AG09309 (cell line): ENCODE results near the gene TMCC2.
"Not testable (repeated sequence)": the region's sequence is repeated elsewhere in the genome, so short reads cannot be mapped to it uniquely, and the experiment has no call there.

Source experiments
- DNase-seq: peaks from one replicate; pipeline ENCODE4 v3.0.0-alpha.2; 2010; ENCODE audit warnings: low read depth
- H3K4me3 ChIP-seq: 2 replicates; pipeline ENCODE4 v1.5.1; 2011; ENCODE audit warnings: mild to moderate bottlenecking, low read depth, low read length, moderate library complexity; ENCODE audit not compliant: control insufficient read depth
- TF ChIP-seq, protein P1 (sequence below): IDR thresholded peaks from 2 replicates; pipeline ENCODE4 v1.5.1; 2011; ENCODE audit warnings: mild to moderate bottlenecking, low read depth, low read length, inconsistent platforms; ENCODE audit not compliant: insufficient read depth, control insufficient read depth; ENCODE audit errors: missing control alignments

TMCC2 gene

DNA sequence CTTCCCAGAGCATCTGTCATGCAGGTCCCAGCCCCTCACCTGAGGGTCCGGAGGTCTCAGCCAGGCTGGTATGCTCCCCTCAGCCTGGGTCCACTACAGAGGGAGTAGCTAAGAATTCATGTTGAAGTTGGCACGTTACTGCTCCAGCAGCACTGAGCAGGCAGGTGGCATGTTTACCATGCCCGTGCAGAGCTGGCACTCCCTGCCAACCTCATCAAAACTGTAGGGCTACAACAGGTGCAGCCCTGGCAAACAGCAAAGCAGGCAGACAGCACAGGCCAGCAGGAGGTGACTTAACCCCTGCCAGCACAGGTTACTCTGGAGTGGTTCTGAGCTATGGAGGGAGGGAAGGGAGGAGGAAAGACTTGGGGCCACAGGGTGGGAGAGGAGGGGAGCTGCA lies 47.4 kb downstream of the TMCC2 start:
- H3K4me3 ChIP-seq = no peak overlapping the region
- TF ChIP-seq, protein P1, sequence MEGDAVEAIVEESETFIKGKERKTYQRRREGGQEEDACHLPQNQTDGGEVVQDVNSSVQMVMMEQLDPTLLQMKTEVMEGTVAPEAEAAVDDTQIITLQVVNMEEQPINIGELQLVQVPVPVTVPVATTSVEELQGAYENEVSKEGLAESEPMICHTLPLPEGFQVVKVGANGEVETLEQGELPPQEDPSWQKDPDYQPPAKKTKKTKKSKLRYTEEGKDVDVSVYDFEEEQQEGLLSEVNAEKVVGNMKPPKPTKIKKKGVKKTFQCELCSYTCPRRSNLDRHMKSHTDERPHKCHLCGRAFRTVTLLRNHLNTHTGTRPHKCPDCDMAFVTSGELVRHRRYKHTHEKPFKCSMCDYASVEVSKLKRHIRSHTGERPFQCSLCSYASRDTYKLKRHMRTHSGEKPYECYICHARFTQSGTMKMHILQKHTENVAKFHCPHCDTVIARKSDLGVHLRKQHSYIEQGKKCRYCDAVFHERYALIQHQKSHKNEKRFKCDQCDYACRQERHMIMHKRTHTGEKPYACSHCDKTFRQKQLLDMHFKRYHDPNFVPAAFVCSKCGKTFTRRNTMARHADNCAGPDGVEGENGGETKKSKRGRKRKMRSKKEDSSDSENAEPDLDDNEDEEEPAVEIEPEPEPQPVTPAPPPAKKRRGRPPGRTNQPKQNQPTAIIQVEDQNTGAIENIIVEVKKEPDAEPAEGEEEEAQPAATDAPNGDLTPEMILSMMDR = no peak
- no peak for DNase-seq

DNA sequence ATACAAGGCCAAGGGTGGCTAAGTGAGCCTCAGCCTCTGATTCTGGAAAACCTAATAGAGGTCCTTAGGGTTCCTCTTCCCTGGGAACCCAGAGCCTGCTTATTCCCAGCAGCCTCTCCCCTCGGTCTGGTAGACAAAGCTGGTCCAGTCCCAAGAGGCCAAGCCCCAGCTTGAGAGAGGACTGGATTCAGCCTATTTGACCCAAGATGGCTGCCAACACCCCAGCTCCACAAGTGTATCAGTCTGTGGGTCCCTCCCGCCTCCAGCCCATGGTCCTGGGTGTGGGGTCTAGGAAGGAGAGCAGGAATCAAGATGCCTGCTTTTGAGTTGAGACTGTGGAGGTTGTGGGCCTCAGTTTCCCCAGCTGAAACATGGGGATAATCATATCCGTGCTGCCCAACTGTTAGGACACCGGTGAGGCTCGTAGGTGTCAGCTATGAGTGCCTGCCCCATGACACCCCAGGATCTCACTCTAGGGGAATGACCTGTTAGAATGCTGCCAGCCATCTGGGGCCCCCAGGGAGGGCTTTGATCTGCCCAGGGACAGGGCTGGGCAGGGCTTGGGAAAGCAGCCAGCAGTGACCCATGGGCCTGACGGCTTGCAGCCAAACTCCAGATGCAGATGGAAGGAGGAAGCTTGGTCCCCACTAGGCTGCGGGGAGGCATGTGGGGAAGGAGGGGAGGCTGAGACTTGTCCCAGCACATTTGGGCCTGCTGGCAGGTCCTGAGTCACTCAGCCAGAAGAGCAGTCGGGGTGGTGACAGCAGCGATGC lies 48.4 kb downstream of the TMCC2 start:
- no peak for DNase-seq
- TF ChIP-seq, protein P1 = no peak
- no peak overlapping the region for H3K4me3 ChIP-seq

DNA sequence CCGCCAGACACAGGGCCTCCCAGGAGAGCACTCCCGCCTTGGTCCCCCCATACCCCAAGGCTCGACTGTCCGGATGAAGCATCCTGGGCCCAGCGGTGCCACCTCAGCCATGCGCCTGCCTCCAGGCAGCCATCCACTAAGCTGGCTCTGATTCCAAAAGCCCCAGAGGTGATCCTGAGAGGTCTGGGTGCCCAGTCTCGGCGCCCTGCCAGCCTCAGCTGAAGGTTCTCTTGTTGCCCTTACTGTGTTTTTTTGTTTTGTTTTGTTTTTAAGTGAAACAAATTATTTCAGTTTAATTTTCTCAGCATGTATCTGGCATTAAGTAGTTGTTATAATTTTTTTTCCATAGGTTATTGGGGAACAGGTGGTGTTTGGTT lies 48.9 kb downstream of the TMCC2 start:
- TF ChIP-seq, protein P1 = no peak
- DNase-seq = no peak
- no peak overlapping the region for H3K4me3 ChIP-seq

DNA sequence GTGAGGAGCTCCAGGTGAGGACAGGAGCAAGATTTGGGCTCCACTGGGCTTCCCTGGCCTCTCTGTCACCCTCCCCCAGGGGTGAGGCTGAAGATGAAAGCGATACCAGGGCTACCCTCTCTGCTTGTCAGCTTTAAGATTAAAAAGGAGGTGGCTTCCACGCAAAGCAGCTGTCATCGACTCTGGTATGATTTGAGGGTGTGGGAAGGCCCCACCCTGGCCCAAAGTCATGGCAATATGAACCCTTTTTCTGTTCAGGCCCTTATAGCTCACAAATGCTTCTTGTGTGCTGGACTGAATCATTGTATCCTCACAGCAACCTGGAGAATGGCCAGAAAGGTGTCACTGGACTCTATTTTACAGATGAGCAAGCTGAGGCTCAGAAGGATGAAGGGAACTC lies 52.2 kb downstream of the TMCC2 start:
- DNase-seq = no peak
- H3K4me3 ChIP-seq = no peak overlapping the region
- TF ChIP-seq, protein P1 = no peak

DNA sequence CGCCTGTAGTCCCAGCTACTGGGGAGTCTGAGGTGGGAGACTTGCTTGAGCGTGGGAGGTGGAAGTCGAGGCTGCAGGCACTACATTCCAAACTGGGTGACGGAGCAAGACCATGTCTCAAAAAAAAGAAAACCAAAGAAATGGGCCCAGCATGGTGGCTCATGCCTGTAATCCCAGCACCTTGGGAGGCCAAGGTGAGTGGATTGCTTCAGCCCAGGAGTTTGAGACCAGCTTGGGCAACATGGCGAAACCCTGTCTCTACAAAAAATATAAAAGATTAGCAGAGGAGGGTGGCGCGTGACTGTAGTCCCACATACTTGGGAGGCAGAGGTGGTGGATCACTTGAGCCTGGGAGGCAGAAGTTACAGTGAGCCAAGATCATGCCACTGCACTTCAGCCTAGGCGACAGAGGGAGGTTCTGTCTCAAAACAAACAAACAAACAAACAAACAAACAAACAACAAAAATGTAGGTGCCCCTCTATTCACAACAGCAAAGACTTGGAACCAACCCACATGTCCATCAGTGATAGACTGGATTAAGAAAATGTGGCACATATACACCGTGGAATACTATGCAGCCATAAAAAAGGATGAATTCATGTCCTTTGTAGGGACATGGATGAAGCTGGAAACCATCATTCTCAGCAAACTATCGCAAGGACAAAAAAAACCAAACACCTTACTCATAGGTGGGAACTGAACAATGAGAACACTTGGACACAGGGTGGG lies 53.1 kb downstream of the TMCC2 start:
- not testable (repeated sequence) for DNase-seq

DNA sequence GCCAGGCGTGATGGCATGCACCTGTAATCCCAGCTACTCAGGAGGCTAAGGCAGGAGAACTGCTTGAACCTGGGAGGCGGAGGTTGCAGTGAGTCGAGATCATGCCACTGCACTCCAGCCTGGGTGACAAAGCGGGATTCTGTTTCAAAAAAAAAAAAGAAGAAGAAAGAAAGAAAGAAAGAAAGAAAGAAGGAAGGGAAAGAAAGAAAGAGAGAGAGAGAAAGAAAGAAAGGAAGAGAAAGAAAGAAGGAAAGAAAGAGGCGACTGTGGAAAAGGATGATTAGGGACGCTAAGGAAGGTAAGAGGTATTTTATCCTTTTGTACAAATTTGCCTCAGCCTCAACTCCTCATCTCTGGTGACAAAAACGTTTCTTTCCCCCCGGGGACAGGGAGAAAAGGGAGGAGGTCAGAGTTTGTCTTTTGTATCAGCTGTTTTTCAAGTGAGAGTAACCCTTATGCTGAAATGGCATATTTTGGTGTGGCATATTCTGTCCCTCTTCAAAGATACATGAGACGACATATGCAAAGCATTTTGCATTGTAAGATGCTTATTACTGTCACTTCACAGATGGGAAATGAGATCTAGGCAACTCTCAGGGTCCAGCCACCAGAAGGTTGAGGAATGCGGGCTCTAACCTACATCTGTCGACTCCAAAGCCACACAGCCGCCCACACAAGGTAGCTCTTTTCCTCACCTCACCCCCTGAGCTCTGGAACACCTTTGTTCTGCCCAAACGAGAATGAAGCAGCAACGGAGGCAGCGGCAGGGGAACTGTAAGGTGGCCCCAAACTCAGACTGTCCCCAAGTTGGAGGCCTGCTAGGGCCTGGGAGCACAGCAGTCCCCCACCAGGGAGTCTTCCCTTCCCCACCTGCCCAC lies 55.8 kb downstream of the TMCC2 start:
- TF ChIP-seq, protein P1 = no peak
- no peak for DNase-seq
- H3K4me3 ChIP-seq = no peak overlapping the region

More for the DNA sequence above, 53.1 kb downstream of the TMCC2 start:
- H3K4me3 ChIP-seq = not testable (repeated sequence)
